Tibial artery (tissue), 4 donors: ENCODE measurements around the gene S100A6.
"Not testable (repeated sequence)": the region's sequence is repeated elsewhere in the genome, so short reads cannot be mapped to it uniquely, and the experiment has no call there.

Experiments
- DNase-seq, 2 donors: peaks; one replicate each; pipeline ENCODE4 v3.0.0-alpha.2; 2019
- H3K27ac ChIP-seq, 2 donors: fragments of 200-600 bp; sonication (generic) in 1 of 2; 1 replicate in 1 of 2; 2 replicates in 1 of 2; pipeline ENCODE4 v1.5.1; 2018 to 2019; ENCODE audit warnings: mild to moderate bottlenecking in 1 of 2
- H3K27me3 ChIP-seq, 2 donors: fragments of 200-600 bp; sonication (generic) in 1 of 2; one replicate each; pipeline versions ENCODE4 v1.5.1 to v1.6.0; 2016 to 2019
- H3K36me3 ChIP-seq, 3 donors: fragments of 200-600 bp; sonication (generic) in 2 of 3; one replicate each; pipeline ENCODE4 v1.5.1; 2016 to 2019; ENCODE audit warnings: mild to moderate bottlenecking in 2 of 3
- H3K4me1 ChIP-seq, 4 donors: fragments of 200-600 bp; sonication (generic) in 2 of 4; 1 replicate in 3 of 4; 2 replicates in 1 of 4; pipeline ENCODE4 v1.5.1; 2016 to 2019
- H3K4me3 ChIP-seq, 2 donors: fragments of 200-600 bp; sonication (generic) in 1 of 2; 1 replicate in 1 of 2; 2 replicates in 1 of 2; pipeline ENCODE4 v1.5.1; 2018 to 2019; ENCODE audit warnings: mild to moderate bottlenecking in 2 of 2
- H3K9me3 ChIP-seq, 3 donors: fragments of 200-600 bp; sonication (generic) in 1 of 3; one replicate each; pipeline ENCODE4 v1.5.1; 2016 to 2019
- CTCF ChIP-seq, 2 experiments: fragments of 200-600 bp in 1 of 2; fragments of 450-650 bp in 1 of 2; IDR thresholded peaks; one replicate each; pipeline ENCODE4 v1.5.1; 2017 to 2019; ENCODE audit warnings: antibody characterized with exemption in 2 of 2, mild to moderate bottlenecking in 1 of 2, moderate library complexity in 1 of 2
- intact Hi-C: fragments of 100-400 bp; cut with DNase I; formaldehyde crosslinking; loops from one replicate; pipeline ENCODE4 v1.15.0; 2023; ENCODE audit warnings: low total_unique reads

The S100A6 gene

GRCh38 chr1:153520818-153521476, 14.8 kb downstream of the S100A6 start:
- Histone ChIP-seq H3K27ac (no peak overlapping the region), H3K36me3 (no peaks in the 10 kb centered on the region), H3K4me1 (peaks cover 0 to 19% (median 4%) of the 10 kb centered on the region in 4 donors), H3K9me3 (no peaks in the 10 kb centered on the region), H3K4me3 (no peak overlapping the region), H3K27me3 (no peaks in the 10 kb centered on the region)
- intact Hi-C loops = no loop called here
- TF ChIP-seq CTCF (IDR thresholded peaks at IDR 0.05) = no peak
- DNase-seq = no peak

GRCh38 chr1:153520137-153520691, 15.6 kb downstream of the S100A6 start:
- H3K36me3 ChIP-seq, intact Hi-C loops, H3K27ac ChIP-seq, H3K9me3 ChIP-seq, DNase-seq, H3K27me3 ChIP-seq, H3K4me3 ChIP-seq: not testable (repeated sequence)
- H3K4me1 ChIP-seq = peaks cover 0 to 14% (median 3%) of the 10 kb centered on the region in 4 donors

GRCh38 chr1:153519242-153519641, 16.5 kb downstream of the S100A6 start:
- H3K27me3 ChIP-seq = no peaks in the 10 kb centered on the region
- H3K4me1 ChIP-seq = peaks cover 0 to 9% (median 3%) of the 10 kb centered on the region in 4 donors
- H3K9me3 ChIP-seq = no peaks in the 10 kb centered on the region
- no peaks in the 10 kb centered on the region for H3K36me3 ChIP-seq
- no peak overlapping the region for H3K27ac ChIP-seq
- no peak overlapping the region for H3K4me3 ChIP-seq
- no peak for DNase-seq
- no peak for TF ChIP-seq CTCF (IDR thresholded peaks at IDR 0.05)
- intact Hi-C loops = loop anchor here (10.0 kb wide), 1 partner anchor 226 kb away; no protein-coding TSS in a partner anchor

- TF ChIP-seq CTCF (IDR thresholded peaks at IDR 0.05) = no peak
- Histone ChIP-seq H3K4me3 (no peak overlapping the region), H3K36me3 (no peaks in the 10 kb centered on the region), H3K4me1 (peaks cover 0 to 14% (median 4%) of the 10 kb centered on the region in 4 donors), H3K27ac (no peak overlapping the region), H3K27me3 (no peaks in the 10 kb centered on the region), H3K9me3 (no peaks in the 10 kb centered on the region)
- no peak for DNase-seq
- intact Hi-C loops = loop anchor here (10.0 kb wide), 1 partner anchor 229 kb away; no protein-coding TSS in a partner anchor
These were observed 20.0 kb downstream of the S100A6 start for GRCh38 chr1:153515504-153516394.

GRCh38 chr1:153513666-153514065, 22.1 kb downstream of the S100A6 start:
- no peak for DNase-seq
- intact Hi-C loops = loop anchor here (10.0 kb wide), 1 partner anchor 231 kb away; no protein-coding TSS in a partner anchor
- H3K27me3 ChIP-seq = no peaks in the 10 kb centered on the region
- no peaks in the 10 kb centered on the region for H3K36me3 ChIP-seq
- TF ChIP-seq CTCF (IDR thresholded peaks at IDR 0.05) = no peak
- H3K27ac ChIP-seq = no peak overlapping the region
- H3K4me1 ChIP-seq = peaks cover 0 to 14% (median 5%) of the 10 kb centered on the region in 4 donors
- H3K4me3 ChIP-seq = no peak overlapping the region
- H3K9me3 ChIP-seq = no peaks in the 10 kb centered on the region
